ENCODE data around the gene TADA1.

TADA1 gene

GRCh38 chr1:166875734-166876539 is at the start of gene TADA1:
Gene TADA1 (minus strand): TSS chr1:166876264. CDS start chr1:166876233, 31 bp downstream.
- DNase-seq: peak; percentile 99

DNA sequence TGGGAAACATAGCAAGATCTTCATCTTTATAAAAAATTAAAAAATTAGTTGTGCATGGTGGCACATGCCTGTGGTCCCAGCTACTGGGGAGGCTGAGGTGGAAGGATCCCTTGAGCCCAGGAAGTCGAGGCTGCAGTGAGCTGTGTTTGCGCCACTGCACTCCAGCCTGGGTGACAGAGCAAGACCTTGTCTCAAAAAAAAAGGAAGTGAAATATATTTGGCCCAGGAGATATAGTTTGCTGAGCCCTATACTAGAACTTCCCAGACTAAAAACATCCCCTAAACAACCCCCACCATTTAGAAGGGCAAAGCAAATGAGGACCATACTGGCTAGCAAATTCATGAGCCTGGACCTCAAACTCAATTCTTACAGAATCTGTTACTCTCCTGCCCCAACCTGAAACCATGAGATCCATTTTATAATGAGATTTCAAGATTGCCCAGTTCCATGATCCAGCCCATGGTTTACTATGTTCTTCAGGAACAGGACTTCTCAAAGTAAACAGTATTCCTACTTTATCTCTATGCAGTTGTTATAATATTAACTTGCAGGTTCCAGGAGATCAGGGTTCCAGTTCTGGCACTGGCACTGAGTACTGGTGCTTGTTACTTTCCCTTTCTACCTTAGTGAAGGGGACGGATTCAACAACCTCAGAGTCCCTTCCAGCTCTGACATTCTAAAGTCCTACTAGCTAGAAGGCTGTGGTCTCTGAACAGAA is 48.9 kb upstream of the TADA1 start:
- no peak for DNase-seq

GRCh38 chr1:166920561-166921475 is 44.8 kb upstream of the TADA1 start:
- no peak for DNase-seq

DNA sequence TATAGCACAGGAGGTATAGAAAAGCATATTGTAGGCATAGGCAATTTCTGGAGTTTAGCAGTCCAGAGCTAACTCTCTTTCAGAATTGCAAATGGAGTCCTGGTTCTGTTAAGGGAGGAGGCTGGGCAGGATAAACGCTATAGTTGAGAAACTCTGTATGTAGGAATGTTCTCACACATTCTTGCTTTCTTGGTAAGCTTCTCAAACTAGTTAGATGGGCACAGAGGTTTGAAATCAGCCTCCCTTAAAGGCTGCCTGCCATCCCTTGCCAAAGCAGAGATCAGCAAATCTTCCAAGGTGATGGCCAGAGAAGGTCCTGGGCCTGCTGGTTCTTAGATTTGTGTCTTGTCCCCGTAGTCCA is 42.9 kb upstream of the TADA1 start:
- DNase-seq: no peak

- DNase-seq: no peak
These were observed 42.3 kb upstream of the TADA1 start for GRCh38 chr1:166918088-166918955.

- no peak for DNase-seq
These were observed 39.9 kb upstream of the TADA1 start for GRCh38 chr1:166915941-166916340.

DNA sequence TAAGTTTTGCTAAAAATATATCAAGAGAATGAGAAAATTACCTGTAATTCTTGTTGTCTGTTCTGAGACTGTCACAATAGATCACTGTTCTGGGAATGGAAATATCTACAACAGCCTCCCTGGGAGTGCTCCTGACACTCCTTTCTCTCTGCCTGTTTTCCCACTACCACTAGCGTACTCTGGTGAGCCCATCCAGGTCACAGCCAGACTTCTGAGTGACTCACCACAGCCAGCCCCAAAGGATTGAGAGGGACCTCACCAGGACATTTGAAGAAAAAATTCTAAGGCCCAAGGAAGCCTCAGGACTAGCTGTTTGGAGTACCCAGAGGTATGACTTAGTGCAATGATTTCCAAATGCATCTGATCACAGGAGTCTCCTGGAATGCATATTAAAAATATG is 39.0 kb upstream of the TADA1 start:
- DNase-seq: no peak

GRCh38 chr1:166914111-166914510 is 38.0 kb upstream of the TADA1 start:
- no peak for DNase-seq

GRCh38 chr1:166911624-166912023 is 35.6 kb upstream of the TADA1 start:
- DNase-seq: no peak

DNA sequence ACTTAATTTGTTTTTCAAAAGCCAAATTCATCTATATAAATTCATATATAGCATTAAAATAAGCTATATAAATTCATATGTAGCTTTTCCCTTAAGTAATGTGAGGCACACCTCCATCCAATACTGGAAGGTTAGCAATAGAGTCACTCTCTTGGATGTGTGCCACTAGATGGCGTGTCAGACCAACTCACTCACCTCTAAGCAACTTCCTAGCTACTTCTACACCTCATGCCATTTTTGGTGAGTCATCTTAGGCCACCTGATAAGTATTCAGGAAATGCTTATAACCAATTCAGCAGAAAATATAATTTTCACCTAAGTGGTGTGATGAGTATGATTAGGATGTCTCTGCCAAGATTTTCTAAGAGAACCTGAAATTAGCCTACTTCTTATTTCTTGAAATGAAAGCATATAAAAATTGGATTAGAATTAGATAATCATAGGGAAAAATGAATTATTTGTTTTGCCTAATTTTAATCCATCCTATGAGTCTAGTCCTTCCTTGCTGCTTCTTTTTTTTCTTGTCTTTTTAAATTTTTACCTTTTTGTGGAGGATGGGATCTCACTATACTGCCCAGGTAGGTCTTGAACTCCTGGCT is 34.4 kb upstream of the TADA1 start:
- DNase-seq: peak; percentile 67 to 73

DNA sequence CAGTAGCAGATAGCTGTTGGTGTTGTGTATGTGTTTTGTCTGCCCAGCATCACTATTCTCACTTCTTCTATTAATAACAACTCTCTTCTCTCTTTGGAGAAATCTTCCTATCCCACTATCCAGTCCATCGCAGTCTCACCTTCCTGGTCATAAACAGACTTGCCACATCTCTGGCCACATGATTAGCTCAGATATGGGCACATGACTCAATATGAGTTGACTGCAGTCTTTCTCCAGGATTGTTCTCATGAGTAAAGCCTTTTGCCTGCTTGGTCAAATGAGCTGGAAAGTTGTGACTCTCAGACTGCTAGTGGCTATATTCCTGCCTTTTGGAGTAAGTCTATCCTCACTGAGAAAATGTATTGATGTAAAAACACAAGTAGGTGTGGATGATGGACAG is 32.9 kb upstream of the TADA1 start:
- no peak for DNase-seq

DNA sequence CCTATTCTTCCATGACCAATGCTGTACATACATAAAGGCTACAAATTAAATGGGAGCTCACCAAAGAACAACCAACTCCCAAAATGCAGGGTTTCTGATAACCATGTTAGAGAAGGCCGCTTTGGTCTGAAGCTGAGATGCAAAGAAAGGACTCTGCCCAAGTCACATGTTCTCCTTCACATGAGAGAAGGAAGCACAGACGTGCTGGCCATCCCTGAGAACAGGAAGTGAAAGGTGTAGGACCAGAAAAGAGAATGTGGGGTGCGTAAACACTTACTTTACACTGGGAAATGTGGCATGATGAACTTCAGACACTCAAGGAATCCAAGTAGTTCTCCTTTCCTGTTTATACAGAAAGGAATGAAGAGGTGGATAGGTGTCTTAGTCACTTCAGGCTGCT is 31.7 kb upstream of the TADA1 start:
- no peak for DNase-seq

DNA sequence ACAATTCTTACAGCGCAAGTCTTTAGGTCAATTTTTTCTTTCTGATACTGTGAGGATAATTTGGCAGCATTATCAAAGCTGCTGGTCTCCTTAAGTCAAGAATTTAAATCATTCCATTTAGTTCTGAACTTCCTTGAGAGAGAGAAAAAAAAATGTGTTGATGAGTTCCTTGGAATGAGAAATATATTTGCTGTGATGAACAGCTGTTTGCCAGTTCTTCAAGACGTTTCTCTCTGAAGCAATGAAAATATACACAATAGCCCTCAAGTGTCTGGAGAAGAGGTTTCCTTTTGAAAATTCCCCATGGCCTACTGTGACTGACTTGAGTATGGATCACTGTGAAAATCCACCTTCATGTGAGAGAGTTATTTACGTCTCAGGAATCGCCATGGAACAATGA is 31.0 kb upstream of the TADA1 start:
- DNase-seq: no peak

DNA sequence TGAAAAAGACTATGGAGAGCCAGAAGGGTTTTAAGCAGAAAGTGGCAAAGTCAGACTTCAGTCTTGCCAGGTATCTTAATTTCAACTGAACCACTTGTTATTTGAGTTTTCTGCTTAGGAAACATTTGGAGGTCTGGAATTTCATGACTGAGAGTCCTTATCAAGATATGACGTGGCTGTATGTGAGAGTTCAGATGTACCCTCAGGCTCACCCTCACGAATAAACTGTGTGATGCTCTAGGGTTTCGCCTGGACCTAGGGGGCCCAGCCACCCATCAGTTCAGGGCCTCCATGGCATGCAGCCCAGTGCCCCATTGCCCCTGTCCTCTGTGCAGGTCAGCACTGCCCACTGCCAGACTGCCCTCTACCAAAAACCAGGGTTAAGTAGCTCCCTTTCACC is 30.6 kb upstream of the TADA1 start:
- no peak for DNase-seq

GRCh38 chr1:166905900-166906299 is 29.8 kb upstream of the TADA1 start:
- no peak for DNase-seq

- no peak for DNase-seq
These were observed 29.1 kb upstream of the TADA1 start for GRCh38 chr1:166905136-166905535.

DNA sequence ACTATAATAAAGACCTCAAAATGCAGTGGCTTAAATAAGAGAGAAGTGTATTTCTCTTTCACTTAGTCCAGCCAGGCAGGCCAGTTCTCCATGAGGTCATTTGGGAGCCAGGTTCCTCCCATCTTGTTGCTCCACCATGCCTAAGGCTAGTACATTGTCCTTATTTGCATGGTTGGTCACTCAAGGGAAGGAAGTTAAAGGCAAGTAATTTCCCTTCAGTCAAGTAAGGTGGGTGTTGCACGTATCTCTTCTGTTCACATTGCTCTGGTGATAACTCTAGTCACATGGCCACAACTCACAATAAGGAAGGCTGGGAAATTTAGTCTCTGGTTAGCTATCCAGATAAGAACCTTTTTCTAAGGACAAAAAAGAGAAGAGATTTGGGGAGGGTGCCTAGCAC is 27.2 kb upstream of the TADA1 start:
- DNase-seq: no peak

DNA sequence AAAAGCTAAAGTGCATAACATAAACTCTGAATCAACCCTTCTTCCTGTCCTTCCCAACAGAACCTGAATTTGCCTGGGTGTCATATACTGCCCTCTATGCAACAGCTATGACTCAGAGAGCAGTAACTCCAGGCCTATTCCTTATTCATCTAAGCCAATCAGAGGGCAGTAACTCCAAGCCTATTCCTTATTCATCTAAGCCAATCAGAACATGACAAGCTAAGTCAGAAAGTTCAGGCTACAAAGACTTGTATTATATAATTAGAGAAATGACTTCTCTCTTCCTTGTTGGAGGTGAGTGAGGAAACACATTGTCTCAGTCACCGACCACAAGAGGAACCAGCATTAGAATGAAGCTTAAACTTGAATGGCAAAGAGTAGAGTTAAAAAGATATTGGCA is 26.2 kb upstream of the TADA1 start:
- no peak for DNase-seq

- DNase-seq: no peak
These were observed 24.9 kb upstream of the TADA1 start for GRCh38 chr1:166900987-166901386.

- DNase-seq: no peak
These were observed 23.7 kb upstream of the TADA1 start for GRCh38 chr1:166899769-166900168.

DNA sequence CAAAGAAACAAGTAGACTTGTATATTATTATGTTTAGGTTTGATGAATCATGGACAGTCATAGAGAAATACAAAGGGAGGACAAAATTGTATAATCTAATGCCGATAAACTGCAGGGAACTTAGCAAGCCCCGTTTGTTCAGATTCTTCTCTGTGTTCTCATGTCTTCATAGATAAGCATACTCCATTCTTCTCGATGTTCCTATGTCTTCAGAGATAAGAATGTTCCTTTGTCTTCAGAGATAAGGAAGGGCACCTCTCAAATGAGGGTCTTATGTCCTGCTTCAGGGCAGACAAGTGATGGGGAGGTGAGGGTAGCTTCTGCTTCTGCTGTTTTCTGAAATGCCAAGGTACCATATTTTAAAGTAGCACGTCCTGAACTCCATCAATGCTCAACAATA is 19.7 kb upstream of the TADA1 start:
- no peak for DNase-seq

DNA sequence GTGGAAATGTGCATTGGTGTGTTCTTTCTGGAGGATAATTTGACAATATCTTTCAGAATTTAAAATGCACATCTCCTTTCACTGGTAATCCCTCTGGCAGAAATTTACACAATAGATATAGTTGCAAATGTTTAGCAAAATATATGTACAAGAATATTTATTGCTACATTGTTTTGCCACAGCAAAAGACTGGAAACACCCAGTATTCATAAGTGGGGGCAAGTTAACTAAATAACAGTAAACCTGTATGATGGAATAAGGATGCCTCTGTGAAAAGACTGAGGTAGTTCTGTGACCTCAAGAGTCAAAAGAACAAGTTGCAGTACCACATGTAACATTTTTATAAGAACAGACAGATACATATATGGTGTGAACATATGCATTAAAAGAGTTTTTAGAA is 13.7 kb upstream of the TADA1 start:
- no peak for DNase-seq

Measured in activated CD4-positive, alpha-beta T cell treated with anti-CD3 and anti-CD28 coated beads, Interleukin-2, amount 50 U/mL, for 4 hours (primary cell).